ENCODE results near the gene PTCSC3. TPM values are rescaled to one million over a fixed set of nuclear protein-coding genes. Genes with fewer than 3 reads are reported as not detected.
"Not testable (repeated sequence)": the region's sequence is repeated elsewhere in the genome, so short reads cannot be mapped to it uniquely, and the experiment has no call there.

Gene PTCSC3
- total RNA-seq, 3 donors from 2014 or later = not detected

GRCh38 chr14:36105401-36105800, 71.1 kb downstream of the PTCSC3 start:
- H3K27me3 ChIP-seq = peaks cover 0 to 5% of the 10 kb centered on the region in 2 donors
- intact Hi-C loops (cut with DNase I; ENCODE audit: low total_unique reads) = no loop called here
- H3K9me3 ChIP-seq = no peaks in the 10 kb centered on the region
- no peak for TF ChIP-seq POLR2AphosphoS5 (IDR thresholded peaks at IDR 0.05)
- no peak for TF ChIP-seq POLR2A (IDR thresholded peaks at IDR 0.05)
- TF ChIP-seq CTCF (IDR thresholded peaks at IDR 0.05) = no peak
- no peak overlapping the region for H3K4me3 ChIP-seq
- no peaks in the 10 kb centered on the region for H3K36me3 ChIP-seq
- no peak for DNase-seq (ENCODE audit: low spot score in 2 of 2)
- no peak overlapping the region for H3K27ac ChIP-seq
- no peaks in the 10 kb centered on the region for H3K4me1 ChIP-seq

- H3K36me3 ChIP-seq; H3K27ac ChIP-seq; H3K27me3 ChIP-seq; H3K4me1 ChIP-seq; H3K9me3 ChIP-seq; DNase-seq (ENCODE audit: low spot score in 2 of 2); H3K4me3 ChIP-seq; intact Hi-C loops (cut with DNase I; ENCODE audit: low total_unique reads): not testable (repeated sequence)
These were observed 72.3 kb downstream of the PTCSC3 start for GRCh38 chr14:36104258-36104657.

- no peak for DNase-seq (ENCODE audit: low spot score in 2 of 2)
- no peaks in the 10 kb centered on the region for H3K27me3 ChIP-seq
- no peak overlapping the region for H3K4me3 ChIP-seq
- no peak for TF ChIP-seq POLR2AphosphoS5 (IDR thresholded peaks at IDR 0.05)
- TF ChIP-seq POLR2A (IDR thresholded peaks at IDR 0.05) = no peak
- TF ChIP-seq CTCF (IDR thresholded peaks at IDR 0.05) = no peak
- intact Hi-C loops (cut with DNase I; ENCODE audit: low total_unique reads) = no loop called here
- H3K36me3 ChIP-seq = no peaks in the 10 kb centered on the region
- H3K4me1 ChIP-seq = no peaks in the 10 kb centered on the region
- no peaks in the 10 kb centered on the region for H3K9me3 ChIP-seq
- no peak overlapping the region for H3K27ac ChIP-seq
These were observed 76.9 kb downstream of the PTCSC3 start for GRCh38 chr14:36099619-36100018.

- Histone ChIP-seq H3K9me3 (no peaks in the 10 kb centered on the region), H3K4me1 (no peaks in the 10 kb centered on the region), H3K27ac (no peak overlapping the region), H3K36me3 (no peaks in the 10 kb centered on the region), H3K27me3 (no peaks in the 10 kb centered on the region), H3K4me3 (no peak overlapping the region)
- TF ChIP-seq POLR2AphosphoS5 (IDR thresholded peaks at IDR 0.05) = no peak
- no peak for TF ChIP-seq CTCF (IDR thresholded peaks at IDR 0.05)
- TF ChIP-seq POLR2A (IDR thresholded peaks at IDR 0.05) = no peak
- intact Hi-C loops (cut with DNase I; ENCODE audit: low total_unique reads) = no loop called here
- DNase-seq (ENCODE audit: low spot score in 2 of 2) = no peak
These were observed 79.2 kb downstream of the PTCSC3 start for GRCh38 chr14:36097356-36097755.

GRCh38 chr14:36096090-36096489, 80.4 kb downstream of the PTCSC3 start:
- Histone ChIP-seq H3K4me3 (no peak overlapping the region), H3K9me3 (no peaks in the 10 kb centered on the region), H3K27ac (no peak overlapping the region), H3K36me3 (no peaks in the 10 kb centered on the region), H3K4me1 (no peaks in the 10 kb centered on the region), H3K27me3 (no peaks in the 10 kb centered on the region)
- no peak for TF ChIP-seq CTCF (IDR thresholded peaks at IDR 0.05)
- TF ChIP-seq POLR2AphosphoS5 (IDR thresholded peaks at IDR 0.05) = no peak
- TF ChIP-seq POLR2A (IDR thresholded peaks at IDR 0.05) = no peak
- no peak for DNase-seq (ENCODE audit: low spot score in 2 of 2)
- intact Hi-C loops (cut with DNase I; ENCODE audit: low total_unique reads) = no loop called here

GRCh38 chr14:36094963-36095362, 81.6 kb downstream of the PTCSC3 start:
- H3K4me3 ChIP-seq = no peak overlapping the region
- H3K27ac ChIP-seq = no peak overlapping the region
- intact Hi-C loops (cut with DNase I; ENCODE audit: low total_unique reads) = no loop called here
- no peaks in the 10 kb centered on the region for H3K4me1 ChIP-seq
- TF ChIP-seq POLR2AphosphoS5 (IDR thresholded peaks at IDR 0.05) (no peak), CTCF (IDR thresholded peaks at IDR 0.05) (no peak), POLR2A (IDR thresholded peaks at IDR 0.05) (no peak)
- no peaks in the 10 kb centered on the region for H3K9me3 ChIP-seq
- no peak for DNase-seq (ENCODE audit: low spot score in 2 of 2)
- H3K36me3 ChIP-seq = no peaks in the 10 kb centered on the region
- H3K27me3 ChIP-seq = no peaks in the 10 kb centered on the region

Measured in breast epithelium (tissue), 4 donors.